Hepatocyte (in vitro differentiated cells): ENCODE measurements around the gene WDR90. TPM values are rescaled to one million over a fixed set of nuclear protein-coding genes. Genes with fewer than 3 reads are reported as not detected.

Experiments used
- DNase-seq: peaks from one replicate; pipeline ENCODE4 v3.0.0-alpha.2; 2016; ENCODE audit warnings: low spot score
- H2AFZ ChIP-seq: fragments of 200-600 bp; sonication (generic); 2 replicates; pipeline ENCODE4 v1.6.0; 2016; ENCODE audit warnings: antibody characterized with exemption, mild to moderate bottlenecking
- H3K27ac ChIP-seq: fragments of 200-600 bp; sonication (generic); 2 replicates; pipeline ENCODE4 v1.5.1; 2016; ENCODE audit warnings: mild to moderate bottlenecking
- H3K27me3 ChIP-seq: fragments of 200-600 bp; sonication (generic); 2 replicates; pipeline ENCODE4 v1.6.1; 2016
- H3K36me3 ChIP-seq: fragments of 200-600 bp; sonication (generic); replicated peaks from 2 replicates; pipeline ENCODE4 v1.5.1; 2016; ENCODE audit warnings: low read depth; ENCODE audit not compliant: insufficient read depth
- H3K4me1 ChIP-seq: fragments of 200-600 bp; sonication (generic); 2 replicates; pipeline ENCODE4 v1.5.1; 2016; ENCODE audit warnings: mild to moderate bottlenecking, moderate library complexity; ENCODE audit not compliant: insufficient read depth
- H3K4me2 ChIP-seq: fragments of 200-600 bp; sonication (generic); 2 replicates; pipeline ENCODE4 v1.6.0; 2016
- H3K4me3 ChIP-seq: fragments of 200-600 bp; sonication (generic); 2 replicates; pipeline ENCODE4 v1.5.1; 2016; ENCODE audit warnings: mild to moderate bottlenecking
- H3K79me2 ChIP-seq: fragments of 200-600 bp; sonication (generic); 2 replicates; pipeline ENCODE4 v1.6.0; 2017; ENCODE audit warnings: mild to moderate bottlenecking
- H3K9me2 ChIP-seq: fragments of 200-600 bp; sonication (generic); replicated peaks from 2 replicates; pipeline ENCODE4 v1.6.0; 2017; ENCODE audit warnings: mild to moderate bottlenecking; ENCODE audit not compliant: insufficient read depth
- H3K9me3 ChIP-seq: fragments of 200-600 bp; sonication (generic); 2 replicates; pipeline ENCODE4 v1.5.1; 2016; ENCODE audit warnings: low read depth, mild to moderate bottlenecking
- H4K20me1 ChIP-seq: fragments of 200-600 bp; sonication (generic); 2 replicates; pipeline ENCODE4 v1.6.0; 2016; ENCODE audit warnings: mild to moderate bottlenecking; ENCODE audit not compliant: insufficient read depth, poor library complexity, severe bottlenecking
- CTCF ChIP-seq: fragments of 200-600 bp; sonication (generic); IDR thresholded peaks from 2 replicates; pipeline ENCODE4 v1.5.1; 2016; ENCODE audit warnings: antibody characterized with exemption, mild to moderate bottlenecking; ENCODE audit not compliant: poor library complexity
- EZH2 ChIP-seq: fragments of 200-600 bp; sonication (generic); IDR thresholded peaks from 2 replicates; pipeline ENCODE4 v1.6.1; 2016; ENCODE audit warnings: antibody characterized with exemption, mild to moderate bottlenecking, borderline replicate concordance
- EZH2phosphoT487 ChIP-seq: fragments of 200-600 bp; sonication (generic); IDR thresholded peaks from one replicate; pipeline ENCODE4 v1.6.1; 2018; ENCODE audit warnings: antibody characterized with exemption, mild to moderate bottlenecking, low read depth, moderate library complexity; ENCODE audit not compliant: unreplicated experiment, severe bottlenecking
- WGBS: methylation state at CpG from one replicate; pipeline ENCODE4 v1.1.6; 2016; ENCODE audit warnings: low lambda C conversion rate; ENCODE audit errors: missing lambda C conversion rate; 5-methylcytosine and 5-hydroxymethylcytosine counted together
- polyA plus RNA-seq: library from polyadenylated mRNA; unstranded; fragments of >200 nt; fragmentation: Nextera tagmentation; extraction: Ambion mirVana; gene quantifications from 2 replicates; pipeline ENCODE4 v1.2.1, GENCODE V29; 2016
- total RNA-seq: library from RNA; depleted of rRNA; stranded (reverse); fragments of >200 nt; gene quantifications from 2 replicates; pipeline ENCODE4 v1.2.3, GENCODE V29; 2014

The WDR90 gene
- total and polyA plus RNA-seq, 2 experiments from 2014 or later: 14.4 to 25.1 TPM

- H3K36me3 ChIP-seq: no peaks in the 10 kb centered on the region
- no peak overlapping the region for H3K4me2 ChIP-seq
- H3K9me2 ChIP-seq: no peaks in the 10 kb centered on the region
- no peak overlapping the region for H3K4me3 ChIP-seq
- peaks cover 14% of the 10 kb centered on the region for H4K20me1 ChIP-seq
- no peak overlapping the region for H3K27ac ChIP-seq
- TF ChIP-seq EZH2 (no peak), EZH2phosphoT487 (no peak), CTCF (no peak)
- no peak for DNase-seq
- H3K4me1 ChIP-seq: peaks cover 30% of the 10 kb centered on the region
- no peak overlapping the region for H2AFZ ChIP-seq
- H3K27me3 ChIP-seq: no peaks in the 10 kb centered on the region
- peaks cover 13% of the 10 kb centered on the region for H3K79me2 ChIP-seq
- WGBS: 95% methylated on average over 16 of the region's 23 CpGs
- H3K9me3 ChIP-seq: no peaks in the 10 kb centered on the region
Measured at GRCh38 chr16:676913-677312, 27.7 kb downstream of the WDR90 start.

GRCh38 chr16:677316-678190 lies 28.4 kb downstream of the WDR90 start:
- Histone ChIP-seq H3K79me2 (peaks cover 19% of the 10 kb centered on the region), H3K27ac (no peak overlapping the region), H2AFZ (no peak overlapping the region), H3K27me3 (no peaks in the 10 kb centered on the region), H3K9me3 (no peaks in the 10 kb centered on the region), H3K4me3 (no peak overlapping the region), H3K9me2 (no peaks in the 10 kb centered on the region), H3K4me1 (peaks cover 31% of the 10 kb centered on the region), H4K20me1 (peaks cover 20% of the 10 kb centered on the region), H3K4me2 (no peak overlapping the region), H3K36me3 (no peaks in the 10 kb centered on the region)
- WGBS: 93% methylated on average over 34 of the region's 57 CpGs
- DNase-seq: no peak
- TF ChIP-seq EZH2 (no peak), CTCF (no peak), EZH2phosphoT487 (no peak)

GRCh38 chr16:678209-678857 lies 29.2 kb downstream of the WDR90 start:
- DNase-seq: no peak
- H3K4me1 ChIP-seq: peaks cover 34% of the 10 kb centered on the region
- TF ChIP-seq EZH2 (no peak), EZH2phosphoT487 (no peak), CTCF (no peak)
- H4K20me1 ChIP-seq: peaks cover 24% of the 10 kb centered on the region
- WGBS: 96% methylated on average over 21 of the region's 21 CpGs
- no peaks in the 10 kb centered on the region for H3K27me3 ChIP-seq
- H3K4me2 ChIP-seq: no peak overlapping the region
- H3K36me3 ChIP-seq: no peaks in the 10 kb centered on the region
- no peaks in the 10 kb centered on the region for H3K9me3 ChIP-seq
- no peak overlapping the region for H3K4me3 ChIP-seq
- no peaks in the 10 kb centered on the region for H3K9me2 ChIP-seq
- no peak overlapping the region for H2AFZ ChIP-seq
- H3K79me2 ChIP-seq: peaks cover 27% of the 10 kb centered on the region
- H3K27ac ChIP-seq: no peak overlapping the region
